H1 (cell line): ENCODE measurements around the gene RNF126. TPM values are rescaled to one million over a fixed set of nuclear protein-coding genes. Genes with fewer than 3 reads are reported as not detected.

Source experiments
- CTCF ChIA-PET: fragments of 300-600 bp; sonication (Branson Sonifier 250); formaldehyde crosslinking; loops from one replicate; lab custom pipeline; 2021; ENCODE audit not compliant: partially characterized antibody; lab: Charles Lee
- POLR2A ChIA-PET: fragments of 300-600 bp; sonication (Branson Sonifier 250); formaldehyde crosslinking; loops from one replicate; lab custom pipeline; 2021; ENCODE audit warnings: inconsistent platforms; ENCODE audit not compliant: partially characterized antibody; lab: Charles Lee
- DNase-seq, 2 experiments: peaks; one replicate each; pipeline versions ENCODE4 v3.0.0 to v3.0.0-alpha.2; 2010 to 2022; ENCODE audit warnings: low spot score in 2 of 2, low read depth in 1 of 2, mixed read lengths in 1 of 2
- FAIRE-seq: peaks from 2 replicates; lab custom pipeline; 2011; peaks lifted over from hg19 to GRCh38; lab: Jason Lieb, UNC
- H2AFZ ChIP-seq: 2 replicates; pipeline ENCODE4 v1.8.1; 2012; ENCODE audit warnings: low read length, inconsistent platforms
- H2AK5ac ChIP-seq: 2 replicates; pipeline ENCODE4 v1.6.1; 2013; ENCODE audit warnings: low read depth, low read length
- H2BK120ac ChIP-seq: replicated peaks from 2 replicates; pipeline ENCODE3; 2013; ENCODE audit warnings: low read depth, low read length, inconsistent platforms
- H2BK12ac ChIP-seq: 2 replicates; pipeline ENCODE4 v1.6.1; 2013; ENCODE audit warnings: low read depth, low read length
- H2BK15ac ChIP-seq: 2 replicates; pipeline ENCODE4 v1.6.1; 2013; ENCODE audit warnings: low read length
- H2BK20ac ChIP-seq: 2 replicates; pipeline ENCODE4 v1.6.1; 2013; ENCODE audit warnings: low read length
- H2BK5ac ChIP-seq: 2 replicates; pipeline ENCODE4 v1.6.1; 2013; ENCODE audit warnings: low read depth, low read length
- H3K14ac ChIP-seq: 2 replicates; pipeline ENCODE4 v1.6.1; 2013; ENCODE audit warnings: inconsistent platforms; ENCODE audit not compliant: insufficient read length
- H3K18ac ChIP-seq: 2 replicates; pipeline ENCODE4 v1.6.1; 2013; ENCODE audit warnings: low read length; ENCODE audit errors: extremely low read depth
- H3K23ac ChIP-seq: 2 replicates; pipeline ENCODE4 v1.6.1; 2013; ENCODE audit warnings: inconsistent platforms; ENCODE audit not compliant: insufficient read length
- H3K23me2 ChIP-seq: 2 replicates; pipeline ENCODE4 v1.6.1; 2013; ENCODE audit warnings: low read depth, low read length
- H3K27ac ChIP-seq: 2 replicates; pipeline ENCODE4 v1.6.1; 2011; ENCODE audit warnings: low read depth, low read length, inconsistent platforms
- H3K27me3 ChIP-seq, 4 experiments: replicated peaks in 1 of 4; 1 replicate in 1 of 4; 2 replicates in 3 of 4; pipeline versions ENCODE4 v1.6.1 to v1.8.1; 2011 to 2013; ENCODE audit warnings: low read length in 3 of 4, mild to moderate bottlenecking in 3 of 4, inconsistent platforms in 2 of 4, mixed read lengths in 2 of 4, moderate library complexity in 1 of 4; ENCODE audit not compliant: control insufficient read depth in 3 of 4, insufficient read depth in 3 of 4; ENCODE audit errors: extremely low read depth in 1 of 4
- H3K36me3 ChIP-seq, 4 experiments: 2 replicates each; pipeline versions ENCODE4 v1.6.1 to v1.8.1; 2011 to 2013; ENCODE audit warnings: mild to moderate bottlenecking in 4 of 4, low read length in 3 of 4, moderate library complexity in 2 of 4, control low read depth in 1 of 4, inconsistent platforms in 1 of 4; ENCODE audit not compliant: insufficient read depth in 4 of 4, control insufficient read depth in 2 of 4
- H3K4ac ChIP-seq: replicated peaks from 2 replicates; pipeline ENCODE3; 2013; ENCODE audit warnings: low read length, low read depth, mixed read lengths, inconsistent platforms; ENCODE audit not compliant: insufficient read length
- H3K4me1 ChIP-seq, 4 experiments: replicated peaks in 1 of 4; 1 replicate in 1 of 4; 2 replicates in 3 of 4; pipeline versions ENCODE4 v1.6.1 to v1.8.1; 2011 to 2013; ENCODE audit warnings: low read length in 3 of 4, inconsistent platforms in 2 of 4, mixed read lengths in 1 of 4; ENCODE audit not compliant: insufficient read depth in 4 of 4, control insufficient read depth in 3 of 4
- H3K4me2 ChIP-seq, 2 experiments: 2 replicates each; pipeline versions ENCODE4 v1.6.1 to v1.8.1; 2011 to 2013; ENCODE audit warnings: low read depth in 2 of 2, low read length in 2 of 2, control low read depth in 1 of 2, inconsistent platforms in 1 of 2, mild to moderate bottlenecking in 1 of 2; ENCODE audit not compliant: insufficient read depth in 1 of 2
- H3K4me3 ChIP-seq, 4 experiments: fragments of 200-600, 300-600 bp in 1 of 4; sonication (generic), shearing (Covaris generic), sonication (Bioruptor Twin) in 1 of 4; 2 replicates each; pipeline versions ENCODE4 v1.5.1 to v1.8.1; 2011 to 2016; ENCODE audit warnings: low read length in 4 of 4, low read depth in 3 of 4, control low read depth in 2 of 4, inconsistent platforms in 2 of 4, mild to moderate bottlenecking in 2 of 4, mixed read lengths in 1 of 4, moderate library complexity in 1 of 4; ENCODE audit not compliant: insufficient read depth in 2 of 4; ENCODE audit errors: extremely low read depth in 1 of 4
- H3K56ac ChIP-seq: replicated peaks from 2 replicates; pipeline ENCODE3; 2013; ENCODE audit warnings: low read depth, mild to moderate bottlenecking, mixed read lengths, low read length, inconsistent platforms; ENCODE audit not compliant: insufficient read length
- H3K79me1 ChIP-seq: 2 replicates; pipeline ENCODE4 v1.6.1; 2013; ENCODE audit warnings: low read depth, low read length, control low read depth
- H3K79me2 ChIP-seq, 2 experiments: 2 replicates each; pipeline versions ENCODE4 v1.6.1 to v1.8.1; 2012 to 2013; ENCODE audit warnings: low read length in 2 of 2, mild to moderate bottlenecking in 2 of 2, inconsistent platforms in 1 of 2; ENCODE audit not compliant: insufficient read depth in 2 of 2, control insufficient read depth in 1 of 2
- H3K9ac ChIP-seq, 4 experiments: replicated peaks in 1 of 4; 1 replicate in 1 of 4; 2 replicates in 3 of 4; pipeline versions ENCODE4 v1.6.1 to v1.8.1; 2011 to 2013; ENCODE audit warnings: low read depth in 3 of 4, low read length in 3 of 4, control low read depth in 2 of 4, mild to moderate bottlenecking in 2 of 4, moderate library complexity in 2 of 4, inconsistent platforms in 1 of 4; ENCODE audit errors: extremely low read depth in 1 of 4
- H3K9me3 ChIP-seq, 2 experiments: 2 replicates each; pipeline versions ENCODE4 v1.6.1 to v1.8.1; 2012 to 2013; ENCODE audit warnings: mild to moderate bottlenecking in 2 of 2, moderate library complexity in 2 of 2, control low read depth in 1 of 2, inconsistent platforms in 1 of 2, low read depth in 1 of 2, low read length in 1 of 2, mixed read lengths in 1 of 2; ENCODE audit not compliant: insufficient read depth in 2 of 2
- H4K20me1 ChIP-seq, 2 experiments: replicated peaks in 1 of 2; 2 replicates each; pipeline versions ENCODE3 to v1.8.1; 2011 to 2013; ENCODE audit warnings: inconsistent platforms in 2 of 2, low read length in 2 of 2, mild to moderate bottlenecking in 1 of 2; ENCODE audit not compliant: insufficient read depth in 2 of 2, control insufficient read depth in 1 of 2
- H4K5ac ChIP-seq: 2 replicates; pipeline ENCODE4 v1.6.1; 2013; ENCODE audit warnings: low read length, low read depth, mixed read lengths, inconsistent platforms; ENCODE audit not compliant: insufficient read length
- H4K8ac ChIP-seq: 2 replicates; pipeline ENCODE4 v1.8.0; 2013; ENCODE audit warnings: mild to moderate bottlenecking, moderate library complexity, low read length, inconsistent platforms; ENCODE audit not compliant: insufficient read depth; ENCODE audit errors: extremely low read depth
- H4K91ac ChIP-seq: replicated peaks from 2 replicates; pipeline ENCODE3; 2013; ENCODE audit warnings: low read length, mixed read lengths, inconsistent platforms; ENCODE audit not compliant: insufficient read length
- BRCA1 ChIP-seq: IDR thresholded peaks from 2 replicates; pipeline ENCODE4 v1.6.1; 2012; ENCODE audit warnings: low read depth, low read length, improper control_type of control experiment
- CBX5 ChIP-seq: fragments of 300-800, 300-1000 bp; sonication (generic); IDR thresholded peaks from 2 replicates; pipeline ENCODE4 v1.7.1; 2016; ENCODE audit warnings: antibody characterized with exemption, low read length, low read depth
- FOSL1 ChIP-seq: IDR thresholded peaks from 2 replicates; pipeline ENCODE4 v1.6.1; 2011; ENCODE audit warnings: mild to moderate bottlenecking, low read depth, low read length, moderate library complexity; ENCODE audit not compliant: insufficient read depth
- HDAC6 ChIP-seq: IDR thresholded peaks from one replicate; pipeline ENCODE4 v1.7.1; 2012; ENCODE audit warnings: low read depth, mild to moderate bottlenecking, inconsistent platforms, low read length, moderate library complexity
- KDM4A ChIP-seq: IDR thresholded peaks from one replicate; pipeline ENCODE4 v1.7.1; 2012; ENCODE audit warnings: low read depth, mild to moderate bottlenecking, moderate library complexity, low read length, inconsistent platforms; ENCODE audit not compliant: severe bottlenecking
- POLR2A ChIP-seq, 2 experiments: IDR thresholded peaks; 1 replicate in 1 of 2; 2 replicates in 1 of 2; pipeline ENCODE4 v1.6.1; 2011; ENCODE audit warnings: low read depth in 2 of 2, low read length in 2 of 2, mild to moderate bottlenecking in 2 of 2; ENCODE audit errors: control extremely low read depth in 1 of 2
- RAD21 ChIP-seq, 2 experiments: IDR thresholded peaks in 1 of 2; conservative IDR thresholded peaks in 1 of 2; 2 replicates each; pipeline ENCODE4 v1.6.1; 2011; ENCODE audit warnings: low read depth in 2 of 2, low read length in 2 of 2, improper control_type of control experiment in 1 of 2, inconsistent platforms in 1 of 2, mild to moderate bottlenecking in 1 of 2, moderate library complexity in 1 of 2
- RBBP5 ChIP-seq: IDR thresholded peaks from 2 replicates; pipeline ENCODE4 v1.7.1; 2012; ENCODE audit warnings: low read depth, mild to moderate bottlenecking, inconsistent platforms, low read length, moderate library complexity, borderline replicate concordance
- SP4 ChIP-seq: IDR thresholded peaks from 2 replicates; pipeline ENCODE4 v1.6.1; 2012; ENCODE audit warnings: low read length, inconsistent platforms
- SRF ChIP-seq: IDR thresholded peaks from 2 replicates; pipeline ENCODE4 v1.6.1; 2011; ENCODE audit warnings: mild to moderate bottlenecking, low read depth, low read length, moderate library complexity
- TEAD4 ChIP-seq: IDR thresholded peaks from 2 replicates; pipeline ENCODE4 v1.6.1; 2012; ENCODE audit warnings: low read depth, low read length, inconsistent platforms, mixed read lengths
- WGBS, 2 experiments: shearing (Covaris generic) in 1 of 2; methylation state at CpG; one replicate each; pipeline versions ENCODE4 v1.1.6 to v1.1.7; 2013 to 2015; ENCODE audit warnings: low lambda C conversion rate in 2 of 2, mixed read lengths in 2 of 2, inconsistent platforms in 1 of 2, low coverage in 1 of 2, missing lambda C conversion rate in 1 of 2; ENCODE audit not compliant: insufficient replicate concordance in 2 of 2, insufficient coverage in 1 of 2, insufficient read length in 1 of 2; ENCODE audit errors: extremely low coverage in 1 of 2, missing lambda C conversion rate in 1 of 2; 5-methylcytosine and 5-hydroxymethylcytosine counted together
- polyA plus RNA-seq, 7 experiments: library from polyadenylated mRNA; depleted of rRNA in 3 of 7; stranded (reverse) in 5 of 7; unstranded in 2 of 7; fragments of >200 nt in 5 of 7; fragments of 200-250 nt in 2 of 7; gene quantifications; 1 replicate in 5 of 7; 2 replicates in 1 of 7; 4 replicates in 1 of 7; pipeline versions ENCODE4 v1.2.1 to v1.2.3, GENCODE V29; 2011 to 2013; ENCODE audit warnings: missing spikeins in 2 of 7, mixed read lengths in 2 of 7
- total RNA-seq: library from RNA; stranded (reverse); fragmentation: NEBNext Ultra II Directional; extraction: Animal tissue kit (Norgen Biotek cat#: 25700); gene quantifications from 2 replicates; pipeline ENCODE4 v1.2.1, GENCODE V29; 2021

RNF126 gene
- total and polyA plus RNA-seq, 2 of the 8 experiments (the other 6 are each of a cell fraction or from before 2014, with no cell fraction given) = 21.8 to 68.0 TPM

GRCh38 chr19:688214-688613 is 25.2 kb upstream of the RNF126 start:
- WGBS, 2 experiments = 96% methylated on average over 12 of the region's 15 CpGs; no CpG with 5 or more reads in 1 of the 2 experiments
- no peak for FAIRE-seq
- CTCF ChIA-PET = interaction anchor here (0.6 to 2.4 kb wide), 5 partner anchors 9 to 18 kb away, joined by 3 to 7 read pairs (median 3); no protein-coding TSS in a partner anchor

More at GRCh38 chr19:688214-688613, 25.2 kb upstream of the RNF126 start:
- Histone ChIP-seq H2BK12ac (no peak overlapping the region), H3K4me1 (no peaks in the 10 kb centered on the region), H3K56ac (no peak overlapping the region), H3K4me2 (no peak overlapping the region), H3K27ac (no peak overlapping the region), H2BK5ac (no peak overlapping the region), H3K79me2 (no peaks in the 10 kb centered on the region), H3K4ac (no peak overlapping the region), H3K79me1 (no peaks in the 10 kb centered on the region), H3K27me3 (0 out of 7 replicates have a peak, but pooled peaks cover 0 to 2% (median 0%) of the 10 kb centered on the region in 4 experiments), H2AFZ (no peak overlapping the region), H3K9ac (no peak overlapping the region), H4K8ac (no peak overlapping the region), H4K20me1 (peaks cover 0 to 1% of the 10 kb centered on the region in 2 experiments), H3K14ac (no peak overlapping the region), H2BK20ac (no peak overlapping the region), H3K36me3 (no peaks in the 10 kb centered on the region), H2AK5ac (no peak overlapping the region), H3K4me3 (no peak overlapping the region), H2BK15ac (no peak overlapping the region), H3K9me3 (no peaks in the 10 kb centered on the region; a peak in 1 of 4 replicates), H2BK120ac (no peak overlapping the region), H3K23ac (no peak overlapping the region), H4K5ac (no peak overlapping the region), H3K18ac (no peak overlapping the region), H4K91ac (no peak overlapping the region), H3K23me2 (no peaks in the 10 kb centered on the region)
- POLR2A ChIA-PET = interaction anchor here (1.6 kb wide), 1 partner anchor 16 kb away, joined by 3 read pairs; no protein-coding TSS in a partner anchor
- DNase-seq = no peak
- TF ChIP-seq CBX5 (no peak), SRF (no peak), TEAD4 (no peak), HDAC6 (no peak), POLR2A (IDR thresholded peaks at IDR 0.05; ENCODE audit: control extremely low read depth in 1 of 2, low read depth in 2 of 2, low read length in 2 of 2) (no peak), FOSL1 (no peak), RAD21 (IDR thresholded peaks at IDR 0.05 in 1 of 2, conservative IDR thresholded peaks at IDR 0.05 in 1 of 2; ENCODE audit: low read depth in 2 of 2, low read length in 2 of 2) (no peak), SP4 (no peak), BRCA1 (no peak), RBBP5 (no peak), KDM4A (no peak)
